HepG2 (cell line): ENCODE measurements around the gene API5. TPM values are rescaled to one million over a fixed set of nuclear protein-coding genes. Genes with fewer than 3 reads are reported as not detected.

ENCODE experiments used
- ATAC-seq: fragments of 200-7000 bp; cut with Tn5 transposase; 3 replicates; pipeline ENCODE4 v1.9.1; 2020; ENCODE audit warnings: mild to moderate bottlenecking, moderate library complexity
- BruUV-seq: library from RNA; stranded (reverse); fragments of 400-500 nt; replicated peaks from 2 replicates; lab custom pipeline; 2021; lab: Mats Ljungman, UMichigan
- CTCF ChIA-PET: fragments of 300-600 bp; formaldehyde crosslinking; extraction: SDS; loops from one replicate; lab custom pipeline; 2021; ENCODE audit warnings: low total read pairs, inconsistent platforms, low intra/inter-chr PET ratio; lab: Yijun Ruan, JAX
- POLR2A ChIA-PET: fragments of 350-600 bp; sonication (Branson Sonifier 250); formaldehyde crosslinking; loops from one replicate; lab custom pipeline; 2020; ENCODE audit warnings: antibody characterized with exemption, inconsistent platforms; lab: Yijun Ruan, JAX
- DNase-seq: peaks from one replicate; pipeline ENCODE4 v3.0.0-alpha.2; 2015; ENCODE audit warnings: low spot score
- FAIRE-seq: peaks from 3 replicates; lab custom pipeline; 2011; peaks lifted over from hg19 to GRCh38; lab: Jason Lieb, UNC
- H2AFZ ChIP-seq: one replicate; pipeline ENCODE4 v1.6.1; 2011; ENCODE audit warnings: low read length, inconsistent platforms
- H3K27ac ChIP-seq: fragments of 300-600 bp; 3 replicates; pipeline ENCODE4 v1.8.0; 2011; ENCODE audit warnings: mixed run types, mild to moderate bottlenecking, mixed read lengths, low read length, inconsistent platforms; ENCODE audit not compliant: insufficient read depth; ENCODE audit errors: extremely low read length
- H3K27me3 ChIP-seq, 2 experiments: fragments of 200-600 bp in 1 of 2; 2 replicates in 1 of 2; 3 replicates in 1 of 2; pipeline versions ENCODE4 v1.6.0 to v1.8.0; 2011; ENCODE audit warnings: low read length in 2 of 2, mild to moderate bottlenecking in 2 of 2, moderate library complexity in 2 of 2, inconsistent platforms in 1 of 2; ENCODE audit not compliant: insufficient read depth in 2 of 2, control insufficient read depth in 1 of 2
- H3K36me3 ChIP-seq, 2 experiments: fragments of 200-600 bp in 1 of 2; replicated peaks in 1 of 2; 2 replicates in 1 of 2; 3 replicates in 1 of 2; pipeline versions ENCODE4 v1.5.1 to v1.8.0; 2011; ENCODE audit warnings: low read length in 2 of 2, inconsistent platforms in 1 of 2; ENCODE audit not compliant: insufficient read depth in 2 of 2, control insufficient read depth in 1 of 2
- H3K4me1 ChIP-seq: 2 replicates; pipeline ENCODE4 v1.5.1; 2012; ENCODE audit warnings: low read length, inconsistent platforms; ENCODE audit not compliant: insufficient read depth
- H3K4me2 ChIP-seq: 2 replicates; pipeline ENCODE4 v1.6.0; 2011; ENCODE audit warnings: low read depth, low read length, inconsistent platforms
- H3K4me3 ChIP-seq, 3 experiments: fragments of 200-600 bp in 1 of 3; sonication (generic), shearing (Covaris generic) in 1 of 3; replicated peaks in 1 of 3; 2 replicates each; pipeline ENCODE4 v1.5.1; 2011 to 2016; ENCODE audit warnings: low read length in 3 of 3, inconsistent platforms in 2 of 3, low read depth in 2 of 3, mild to moderate bottlenecking in 2 of 3, control low read depth in 1 of 3, mixed read lengths in 1 of 3; ENCODE audit not compliant: insufficient read depth in 1 of 3
- H3K79me2 ChIP-seq: one replicate; pipeline ENCODE4 v1.6.1; 2011; ENCODE audit warnings: low read length, inconsistent platforms; ENCODE audit not compliant: insufficient read depth
- H3K9ac ChIP-seq: 2 replicates; pipeline ENCODE4 v1.6.0; 2011; ENCODE audit warnings: mild to moderate bottlenecking, low read depth, low read length, inconsistent platforms; ENCODE audit not compliant: insufficient read depth
- H3K9me3 ChIP-seq: 2 replicates; pipeline ENCODE4 v1.5.1; 2012; ENCODE audit warnings: mild to moderate bottlenecking, low read length
- H4K20me1 ChIP-seq: 2 replicates; pipeline ENCODE4 v1.6.0; 2011; ENCODE audit warnings: inconsistent platforms, mild to moderate bottlenecking, low read length, moderate library complexity; ENCODE audit not compliant: insufficient read depth
- FLYWCH1 ChIP-seq: sonication (generic); formaldehyde crosslinking; IDR thresholded peaks from 2 replicates; pipeline ENCODE4 v1.8.1; 2023; ENCODE audit warnings: mild to moderate bottlenecking, missing genetic modification reagents
- HNRNPL ChIP-seq: fragments of 200-400 bp; formaldehyde crosslinking; IDR thresholded peaks from 2 replicates; pipeline ENCODE4 v1.6.1; 2017; ENCODE audit warnings: mild to moderate bottlenecking, low read depth, low read length
- ISL2 ChIP-seq: sonication (generic); formaldehyde crosslinking; IDR thresholded peaks from 2 replicates; pipeline ENCODE4 v1.5.0; 2020; ENCODE audit warnings: missing genetic modification reagents
- MIER2 ChIP-seq: IDR thresholded peaks from 2 replicates; pipeline ENCODE4 v1.6.1; 2016; ENCODE audit warnings: missing biosample characterization, missing genetic modification reagents
- TBX2 ChIP-seq: sonication (generic); formaldehyde crosslinking; IDR thresholded peaks from 2 replicates; pipeline ENCODE4 v1.5.0; 2020; ENCODE audit warnings: missing genetic modification reagents, mild to moderate bottlenecking, borderline replicate concordance
- ZNF264 ChIP-seq: sonication (generic); formaldehyde crosslinking; IDR thresholded peaks from 2 replicates; pipeline ENCODE4 v1.4.0; 2020; ENCODE audit warnings: missing genetic modification reagents
- ZNF335 ChIP-seq: sonication (generic); formaldehyde crosslinking; IDR thresholded peaks from 2 replicates; pipeline ENCODE4 v1.4.0; 2020; ENCODE audit warnings: missing genetic modification reagents
- ZNF629 ChIP-seq: sonication (generic); formaldehyde crosslinking; conservative IDR thresholded peaks from 2 replicates; pipeline ENCODE4 v1.5.0; 2020; ENCODE audit warnings: missing genetic modification reagents
- ZNF879 ChIP-seq: sonication (generic); formaldehyde crosslinking; IDR thresholded peaks from 2 replicates; pipeline ENCODE4 v1.8.1; 2023; ENCODE audit warnings: missing genetic modification reagents
- WGBS: methylation state at CpG from one replicate; pipeline ENCODE4 v1.1.6; 2017; ENCODE audit warnings: low lambda C conversion rate; 5-methylcytosine and 5-hydroxymethylcytosine counted together
- in situ Hi-C: cut with HindIII; loops from 2 replicates; pipeline ENCODE4 v1.10.0; 2017; ENCODE audit warnings: low pct_unique_long_range_greater_than_20kb; ENCODE audit not compliant: extremely low pct_ligation_motif_present
- intact Hi-C: fragments of 100-400 bp; cut with micrococcal nuclease; formaldehyde crosslinking; loops from one replicate; pipeline ENCODE4 v1.10.0; 2022; ENCODE audit not compliant: unreplicated experiment
- polyA plus RNA-seq, 8 experiments: library from polyadenylated mRNA; depleted of rRNA in 3 of 8; stranded (reverse) in 7 of 8; unstranded in 1 of 8; fragments of >200 nt; fragmentation: Illumina TruSeq in 4 of 8; extraction: Trizol in 4 of 8; gene quantifications; 2 replicates each; pipeline versions ENCODE4 v1.2.1 to v1.2.3, GENCODE V29; 2011 to 2016; ENCODE audit warnings: low read depth in 4 of 8, missing spikeins in 1 of 8, mixed read lengths in 1 of 8; ENCODE audit not compliant: insufficient read depth in 1 of 8
- total RNA-seq, 5 experiments: library from RNA; depleted of rRNA; stranded (reverse); fragments of >200 nt; fragmentation: Illumina TruSeq; extraction: Trizol; gene quantifications; 2 replicates each; pipeline ENCODE4 v1.2.3, GENCODE V29; 2016; ENCODE audit warnings: low read depth in 1 of 5
- TF ChIP-seq, protein P1 (sequence below): sonication (generic); formaldehyde crosslinking; IDR thresholded peaks from 2 replicates; pipeline ENCODE4 v1.4.0; 2020; ENCODE audit warnings: mild to moderate bottlenecking, low read depth, missing genetic modification reagents
- TF ChIP-seq, protein P2 (sequence below): sonication (generic); formaldehyde crosslinking; IDR thresholded peaks from 2 replicates; pipeline ENCODE4 v1.4.0; 2020; ENCODE audit warnings: low read depth, missing genetic modification reagents
- TF ChIP-seq, protein P3 (sequence below): sonication (generic); formaldehyde crosslinking; IDR thresholded peaks from 2 replicates; pipeline ENCODE4 v1.5.0; 2020; ENCODE audit warnings: mild to moderate bottlenecking, missing genetic modification reagents, moderate library complexity

API5 gene
- total and polyA plus RNA-seq, 2 of the 13 experiments (the other 11 are each of a cell fraction or from before 2014, with no cell fraction given), result 21.6 to 59.0 TPM

DNA sequence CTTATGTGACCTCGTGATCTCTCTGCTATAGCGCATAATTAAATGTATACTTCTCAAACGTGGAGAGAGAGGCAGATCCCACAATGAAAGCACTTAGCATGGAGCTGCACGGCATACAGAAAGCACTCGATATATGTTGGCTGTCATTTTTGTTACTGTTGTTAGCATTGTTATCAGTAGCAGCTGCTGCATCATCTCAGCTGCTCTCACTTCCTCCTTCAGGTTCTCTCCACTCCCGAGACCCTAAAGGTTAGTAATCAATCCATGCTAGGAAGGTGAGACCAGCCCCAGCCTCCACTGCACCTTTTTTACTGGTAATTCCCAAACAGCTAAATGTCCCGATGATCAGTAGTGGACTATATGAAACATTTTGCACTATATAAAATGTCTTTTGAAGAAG lies 13.4 kb upstream of the API5 start:
- H3K27ac ChIP-seq, result no peak overlapping the region
- intact Hi-C loops (no loop called here), in situ Hi-C loops (loop anchor here (25.0 kb wide), 1 partner anchor 1836 kb away; the partner anchor contains the start of gene LRRC4C)
- CTCF ChIA-PET, result no interaction called here
- H3K79me2 ChIP-seq, result no peaks in the 10 kb centered on the region
- POLR2A ChIA-PET, result no interaction called here
- H3K4me3 ChIP-seq, result no peak overlapping the region
- no peaks in the 10 kb centered on the region for H3K36me3 ChIP-seq
- H3K4me2 ChIP-seq, result no peak overlapping the region
- H2AFZ ChIP-seq, result no peak overlapping the region
- ATAC-seq (no peak), FAIRE-seq (no peak), DNase-seq (no peak)
- no peaks in the 10 kb centered on the region for H4K20me1 ChIP-seq
- peaks cover 8% of the 10 kb centered on the region; the same call in 1 of the 2 replicates for H3K9me3 ChIP-seq
- no peaks in the 10 kb centered on the region for H3K4me1 ChIP-seq
- 31% methylated on average over 6 of the region's 7 CpGs for WGBS
- BruUV-seq, result no TSS peak
- no peak for TF ChIP-seq MIER2 (CRISPR knock-in tag)
- no peak for TF ChIP-seq HNRNPL
- TF ChIP-seq ZNF264 (CRISPR knock-in tag), result no peak
- TF ChIP-seq, protein P1, sequence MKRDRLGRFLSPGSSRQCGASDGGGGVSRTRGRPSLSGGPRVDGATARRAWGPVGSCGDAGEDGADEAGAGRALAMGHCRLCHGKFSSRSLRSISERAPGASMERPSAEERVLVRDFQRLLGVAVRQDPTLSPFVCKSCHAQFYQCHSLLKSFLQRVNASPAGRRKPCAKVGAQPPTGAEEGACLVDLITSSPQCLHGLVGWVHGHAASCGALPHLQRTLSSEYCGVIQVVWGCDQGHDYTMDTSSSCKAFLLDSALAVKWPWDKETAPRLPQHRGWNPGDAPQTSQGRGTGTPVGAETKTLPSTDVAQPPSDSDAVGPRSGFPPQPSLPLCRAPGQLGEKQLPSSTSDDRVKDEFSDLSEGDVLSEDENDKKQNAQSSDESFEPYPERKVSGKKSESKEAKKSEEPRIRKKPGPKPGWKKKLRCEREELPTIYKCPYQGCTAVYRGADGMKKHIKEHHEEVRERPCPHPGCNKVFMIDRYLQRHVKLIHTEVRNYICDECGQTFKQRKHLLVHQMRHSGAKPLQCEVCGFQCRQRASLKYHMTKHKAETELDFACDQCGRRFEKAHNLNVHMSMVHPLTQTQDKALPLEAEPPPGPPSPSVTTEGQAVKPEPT (CRISPR knock-in tag), result no peak
- no peak for TF ChIP-seq ZNF629 (CRISPR knock-in tag)
- TF ChIP-seq FLYWCH1 (CRISPR knock-in tag), result no peak
- TF ChIP-seq, protein P2, sequence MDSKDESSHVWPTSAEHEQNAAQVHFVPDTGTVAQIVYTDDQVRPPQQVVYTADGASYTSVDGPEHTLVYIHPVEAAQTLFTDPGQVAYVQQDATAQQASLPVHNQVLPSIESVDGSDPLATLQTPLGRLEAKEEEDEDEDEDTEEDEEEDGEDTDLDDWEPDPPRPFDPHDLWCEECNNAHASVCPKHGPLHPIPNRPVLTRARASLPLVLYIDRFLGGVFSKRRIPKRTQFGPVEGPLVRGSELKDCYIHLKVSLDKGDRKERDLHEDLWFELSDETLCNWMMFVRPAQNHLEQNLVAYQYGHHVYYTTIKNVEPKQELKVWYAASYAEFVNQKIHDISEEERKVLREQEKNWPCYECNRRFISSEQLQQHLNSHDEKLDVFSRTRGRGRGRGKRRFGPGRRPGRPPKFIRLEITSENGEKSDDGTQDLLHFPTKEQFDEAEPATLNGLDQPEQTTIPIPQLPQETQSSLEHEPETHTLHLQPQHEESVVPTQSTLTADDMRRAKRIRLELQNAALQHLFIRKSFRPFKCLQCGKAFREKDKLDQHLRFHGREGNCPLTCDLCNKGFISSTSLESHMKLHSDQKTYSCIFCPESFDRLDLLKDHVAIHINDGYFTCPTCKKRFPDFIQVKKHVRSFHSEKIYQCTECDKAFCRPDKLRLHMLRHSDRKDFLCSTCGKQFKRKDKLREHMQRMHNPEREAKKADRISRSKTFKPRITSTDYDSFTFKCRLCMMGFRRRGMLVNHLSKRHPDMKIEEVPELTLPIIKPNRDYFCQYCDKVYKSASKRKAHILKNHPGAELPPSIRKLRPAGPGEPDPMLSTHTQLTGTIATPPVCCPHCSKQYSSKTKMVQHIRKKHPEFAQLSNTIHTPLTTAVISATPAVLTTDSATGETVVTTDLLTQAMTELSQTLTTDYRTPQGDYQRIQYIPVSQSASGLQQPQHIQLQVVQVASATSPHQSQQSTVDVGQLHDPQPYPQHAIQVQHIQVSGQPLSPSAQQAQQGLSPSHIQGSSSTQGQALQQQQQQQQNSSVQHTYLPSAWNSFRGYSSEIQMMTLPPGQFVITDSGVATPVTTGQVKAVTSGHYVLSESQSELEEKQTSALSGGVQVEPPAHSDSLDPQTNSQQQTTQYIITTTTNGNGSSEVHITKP, result no peak
- no peak for TF ChIP-seq ZNF879 (CRISPR knock-in tag)
- TF ChIP-seq ZNF335 (CRISPR knock-in tag), result no peak
- no peak for TF ChIP-seq TBX2
- TF ChIP-seq, protein P3, sequence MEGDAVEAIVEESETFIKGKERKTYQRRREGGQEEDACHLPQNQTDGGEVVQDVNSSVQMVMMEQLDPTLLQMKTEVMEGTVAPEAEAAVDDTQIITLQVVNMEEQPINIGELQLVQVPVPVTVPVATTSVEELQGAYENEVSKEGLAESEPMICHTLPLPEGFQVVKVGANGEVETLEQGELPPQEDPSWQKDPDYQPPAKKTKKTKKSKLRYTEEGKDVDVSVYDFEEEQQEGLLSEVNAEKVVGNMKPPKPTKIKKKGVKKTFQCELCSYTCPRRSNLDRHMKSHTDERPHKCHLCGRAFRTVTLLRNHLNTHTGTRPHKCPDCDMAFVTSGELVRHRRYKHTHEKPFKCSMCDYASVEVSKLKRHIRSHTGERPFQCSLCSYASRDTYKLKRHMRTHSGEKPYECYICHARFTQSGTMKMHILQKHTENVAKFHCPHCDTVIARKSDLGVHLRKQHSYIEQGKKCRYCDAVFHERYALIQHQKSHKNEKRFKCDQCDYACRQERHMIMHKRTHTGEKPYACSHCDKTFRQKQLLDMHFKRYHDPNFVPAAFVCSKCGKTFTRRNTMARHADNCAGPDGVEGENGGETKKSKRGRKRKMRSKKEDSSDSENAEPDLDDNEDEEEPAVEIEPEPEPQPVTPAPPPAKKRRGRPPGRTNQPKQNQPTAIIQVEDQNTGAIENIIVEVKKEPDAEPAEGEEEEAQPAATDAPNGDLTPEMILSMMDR (CRISPR knock-in tag), result no peak
- no peak for TF ChIP-seq ISL2 (CRISPR knock-in tag)
- no peaks in the 10 kb centered on the region for H3K27me3 ChIP-seq
- no peak overlapping the region for H3K9ac ChIP-seq
